Ovary (tissue), 9 donors: ENCODE data around the gene JARID2. TPM values are rescaled to one million over a fixed set of nuclear protein-coding genes. Genes with fewer than 3 reads are reported as not detected.

Experiments
- DNase-seq, 5 donors: peaks; one replicate each; pipeline ENCODE4 v3.0.0-alpha.2; 2019 to 2020
- H3K27ac ChIP-seq, 2 donors: fragments of 200-600 bp; one replicate each; pipeline versions ENCODE4 v1.5.1 to v1.8.0; 2019 to 2022
- H3K27me3 ChIP-seq: fragments of 200-600 bp; one replicate; pipeline ENCODE4 v1.8.0; 2022
- H3K36me3 ChIP-seq: fragments of 200-600 bp; sonication (generic); one replicate; pipeline ENCODE4 v1.5.1; 2019
- H3K4me1 ChIP-seq: one replicate; pipeline ENCODE4 v1.8.1; 2013; ENCODE audit warnings: mild to moderate bottlenecking, moderate library complexity; ENCODE audit not compliant: insufficient read depth
- H3K4me3 ChIP-seq: fragments of 200-600 bp; sonication (generic); one replicate; pipeline ENCODE4 v1.5.1; 2017
- H3K9me3 ChIP-seq, 2 donors: fragments of 200-600 bp in 1 of 2; sonication (generic) in 1 of 2; one replicate each; pipeline versions ENCODE4 v1.5.1 to v1.8.1; 2013 to 2019; ENCODE audit warnings: mild to moderate bottlenecking in 1 of 2, moderate library complexity in 1 of 2
- EP300 ChIP-seq: sonication (generic); formaldehyde crosslinking; IDR thresholded peaks from one replicate; pipeline ENCODE4 v1.6.1; 2017; ENCODE audit warnings: antibody characterized with exemption
- POLR2A ChIP-seq: fragments of 450-650 bp; IDR thresholded peaks from one replicate; pipeline ENCODE4 v1.6.1; 2017; ENCODE audit warnings: antibody characterized with exemption, mild to moderate bottlenecking, moderate library complexity
- WGBS, 3 donors: extraction: QIAGEN DNeasy Blood & Tissue Kit in 1 of 3; methylation state at CpG; one replicate each; pipeline versions ENCODE4 v1.1.5 to v1.1.7; 2013 to 2017; 5-methylcytosine and 5-hydroxymethylcytosine counted together
- intact Hi-C, 4 donors: fragments of 100-400 bp; cut with DNase I; formaldehyde crosslinking; loops; one replicate each; pipeline versions ENCODE4 v1.11.0 to v1.15.1; 2022 to 2023
- polyA plus RNA-seq, 2 donors: library from polyadenylated mRNA; stranded (reverse); fragments of 200-250 nt in 1 of 2; fragments of 350-450 nt in 1 of 2; fragmentation: Illumina TruSeq in 1 of 2; extraction: RNeasy Lipid Tissue Mini Kit (QIAGEN cat#74804) in 1 of 2; gene quantifications; one replicate each; pipeline ENCODE4 v1.2.3, GENCODE V29; 2013 to 2014
- total RNA-seq, 7 donors: library from RNA; depleted of rRNA in 2 of 7; stranded (reverse); fragments of >200 nt in 2 of 7; fragmentation: NEBNext Ultra II Directional in 3 of 7; extraction: Animal tissue kit (Norgen Biotek cat#: 25700) in 3 of 7; gene quantifications; one replicate each; pipeline versions ENCODE4 v1.1.0 to v1.2.4, GENCODE V29; 2016 to 2023
- TF ChIP-seq, protein P1 (sequence below), 3 donors: fragments of 450-650 bp in 2 of 3; fragments of 200-600 bp in 1 of 3; IDR thresholded peaks; one replicate each; pipeline versions ENCODE4 v1.5.1 to v1.8.0; 2016 to 2022; ENCODE audit warnings: antibody characterized with exemption in 3 of 3, mild to moderate bottlenecking in 1 of 3
- donor health status: DM: no; HTN: no; CAD: no; lungs with moderate emphysema.
- donor health status: DM: no; HTN: no; CAD: no.
- donor health status: Bipolar disorder and iron deficiency.
- donor health status: DM: yes; HTN: yes; CAD: no.
- donor health status: DM: no; HTN: no; CAD: no.
- donor health status: DM: yes; HTN: yes; CAD: no.

JARID2 gene
- total and polyA plus RNA-seq, 9 donors = 4.5 to 17.4 (median 8.7) TPM

DNA sequence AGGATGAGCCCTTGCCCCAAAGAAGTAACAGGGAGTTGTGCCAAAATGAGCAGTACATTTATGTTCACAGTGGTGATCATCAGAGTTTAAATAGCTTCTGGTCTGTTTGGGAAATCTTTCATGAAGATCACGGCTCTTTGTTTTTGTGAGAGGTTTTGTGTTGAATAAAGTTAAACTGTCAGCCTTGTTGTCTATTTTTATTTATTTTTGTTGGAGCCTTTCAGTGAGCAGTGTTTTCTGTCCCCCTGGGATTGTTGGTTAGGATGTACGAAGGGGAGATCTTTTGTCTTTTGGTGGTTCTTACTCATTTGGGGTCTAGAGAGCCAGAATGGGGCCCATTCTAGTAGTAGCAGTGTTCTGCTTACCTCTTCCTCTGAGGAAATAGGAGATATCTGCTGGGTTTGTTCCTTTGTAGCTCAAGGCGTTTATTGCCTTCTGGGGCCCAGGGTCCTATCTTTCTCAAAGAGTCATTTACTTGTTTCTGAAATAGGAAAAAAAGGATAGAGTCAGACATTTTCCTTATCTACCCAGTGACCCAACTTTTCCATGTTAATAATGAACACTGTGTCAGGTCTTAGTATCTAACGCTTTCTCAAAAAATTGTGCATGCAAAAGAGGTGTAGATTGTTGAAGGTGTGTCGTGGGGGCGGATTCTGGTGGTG lies 157.4 kb downstream of the JARID2 start:
- no peaks in the 10 kb centered on the region for H3K9me3 ChIP-seq
- no peak overlapping the region for H3K27ac ChIP-seq
- DNase-seq = no peak
- peaks cover 8% of the 10 kb centered on the region for H3K4me1 ChIP-seq
- TF ChIP-seq POLR2A = no peak
- TF ChIP-seq, protein P1, sequence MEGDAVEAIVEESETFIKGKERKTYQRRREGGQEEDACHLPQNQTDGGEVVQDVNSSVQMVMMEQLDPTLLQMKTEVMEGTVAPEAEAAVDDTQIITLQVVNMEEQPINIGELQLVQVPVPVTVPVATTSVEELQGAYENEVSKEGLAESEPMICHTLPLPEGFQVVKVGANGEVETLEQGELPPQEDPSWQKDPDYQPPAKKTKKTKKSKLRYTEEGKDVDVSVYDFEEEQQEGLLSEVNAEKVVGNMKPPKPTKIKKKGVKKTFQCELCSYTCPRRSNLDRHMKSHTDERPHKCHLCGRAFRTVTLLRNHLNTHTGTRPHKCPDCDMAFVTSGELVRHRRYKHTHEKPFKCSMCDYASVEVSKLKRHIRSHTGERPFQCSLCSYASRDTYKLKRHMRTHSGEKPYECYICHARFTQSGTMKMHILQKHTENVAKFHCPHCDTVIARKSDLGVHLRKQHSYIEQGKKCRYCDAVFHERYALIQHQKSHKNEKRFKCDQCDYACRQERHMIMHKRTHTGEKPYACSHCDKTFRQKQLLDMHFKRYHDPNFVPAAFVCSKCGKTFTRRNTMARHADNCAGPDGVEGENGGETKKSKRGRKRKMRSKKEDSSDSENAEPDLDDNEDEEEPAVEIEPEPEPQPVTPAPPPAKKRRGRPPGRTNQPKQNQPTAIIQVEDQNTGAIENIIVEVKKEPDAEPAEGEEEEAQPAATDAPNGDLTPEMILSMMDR (IDR thresholded peaks at IDR 0.05) = no peak
- no peak for TF ChIP-seq EP300
- no peaks in the 10 kb centered on the region for H3K27me3 ChIP-seq
- H3K4me3 ChIP-seq = no peak overlapping the region
- intact Hi-C loops = no loop called here
- H3K36me3 ChIP-seq = no peaks in the 10 kb centered on the region
- 92 to 94% (median 94%) methylated on average over 6 of the region's 6 CpGs for WGBS, 3 donors

DNA sequence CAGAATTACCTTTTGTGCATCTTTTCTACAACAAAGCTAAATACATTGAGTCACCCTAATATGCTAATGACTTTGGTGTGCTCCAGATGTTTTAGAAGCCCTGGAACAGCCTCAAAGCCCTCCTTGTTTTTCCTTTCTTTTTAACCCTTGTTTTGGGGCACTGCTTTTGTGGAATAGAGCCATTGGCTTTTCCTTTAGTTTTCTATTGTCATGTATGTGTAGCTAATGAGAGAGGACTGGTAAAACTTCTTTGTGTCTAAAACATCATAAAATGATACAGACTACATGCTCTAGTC lies 158.8 kb downstream of the JARID2 start:
- TF ChIP-seq POLR2A = no peak
- Histone ChIP-seq H3K4me3 (no peak overlapping the region), H3K27ac (no peak overlapping the region), H3K27me3 (no peaks in the 10 kb centered on the region), H3K36me3 (no peaks in the 10 kb centered on the region), H3K4me1 (peaks cover 6% of the 10 kb centered on the region), H3K9me3 (no peaks in the 10 kb centered on the region)
- no peak for DNase-seq
- intact Hi-C loops = no loop called here

DNA sequence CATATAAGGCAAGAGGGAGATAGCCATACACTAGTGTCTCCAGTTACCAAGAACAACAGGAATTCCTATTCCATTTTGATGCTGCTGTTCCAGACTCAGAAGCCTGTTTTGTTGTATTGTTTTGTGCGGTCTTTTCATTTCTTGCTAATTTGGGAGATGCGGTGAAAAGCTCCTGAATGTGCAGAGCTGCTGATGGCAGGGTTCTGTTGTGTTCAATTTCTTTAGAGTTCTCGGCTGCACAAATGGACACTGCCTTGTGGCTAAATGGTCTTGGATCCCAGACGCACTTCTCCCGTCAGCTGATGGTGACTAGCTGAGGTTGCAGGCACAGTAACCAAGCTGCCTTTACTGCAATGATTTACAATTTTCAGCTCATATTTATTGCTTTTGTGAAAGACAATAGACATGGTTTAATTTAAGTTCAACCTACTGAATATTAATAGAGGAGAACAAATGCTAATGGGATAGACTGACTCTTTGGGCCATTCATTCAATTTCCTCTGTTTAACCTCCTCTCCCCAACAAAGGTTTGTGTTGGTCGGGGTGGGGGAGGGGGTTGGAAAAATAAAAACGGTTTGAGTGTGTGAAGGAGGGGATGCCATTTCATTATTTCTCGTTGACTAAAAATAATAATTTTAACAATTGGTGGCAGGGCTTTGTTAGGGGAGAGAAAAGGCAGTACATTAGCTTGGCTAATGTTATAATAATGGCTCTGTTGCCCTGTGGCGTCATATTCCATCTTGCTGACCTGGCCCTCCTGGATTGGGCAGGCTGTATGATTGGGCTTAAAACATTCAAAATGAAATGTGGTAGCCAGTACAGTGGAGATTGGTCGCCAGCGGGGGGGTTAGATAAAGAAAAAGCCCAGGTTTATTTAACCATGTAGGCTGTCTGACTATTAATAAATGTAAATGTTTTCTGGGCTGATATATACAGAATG lies 159.5 kb downstream of the JARID2 start:
- Histone ChIP-seq H3K27me3 (no peaks in the 10 kb centered on the region), H3K27ac (no peak overlapping the region), H3K4me3 (no peak overlapping the region), H3K9me3 (no peaks in the 10 kb centered on the region), H3K36me3 (no peaks in the 10 kb centered on the region), H3K4me1 (peaks cover 5% of the 10 kb centered on the region)
- DNase-seq = no peak
- intact Hi-C loops = no loop called here
- no peak for TF ChIP-seq POLR2A
- no peak for TF ChIP-seq EP300
- TF ChIP-seq, protein P1 (IDR thresholded peaks at IDR 0.05) = no peak
- 91 to 92% (median 91%) methylated on average over 11 of the region's 11 CpGs for WGBS, 3 donors

DNA sequence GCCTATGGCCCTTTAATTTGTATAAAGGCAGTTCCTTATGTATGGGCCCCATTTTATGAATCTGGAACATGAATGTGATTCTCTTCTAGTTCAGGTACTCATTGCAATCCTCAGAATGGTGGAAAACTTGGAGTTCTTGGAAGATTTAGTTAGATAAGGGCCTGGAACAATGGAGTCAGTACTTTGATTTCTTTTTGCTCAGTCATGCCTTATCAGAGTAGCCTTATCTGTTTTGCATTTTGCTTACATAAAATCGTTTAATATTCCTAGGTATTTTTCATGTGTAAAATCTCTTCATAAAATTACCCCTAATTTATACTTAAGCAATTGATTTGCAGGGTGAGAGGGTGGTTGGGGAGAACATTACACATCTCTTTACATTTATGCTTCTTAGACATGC lies 160.6 kb downstream of the JARID2 start:
- WGBS, 3 donors = 10 to 37% (median 22%) methylated on average over 1 of the region's 1 CpG
- Histone ChIP-seq H3K36me3 (no peaks in the 10 kb centered on the region), H3K27ac (no peak overlapping the region), H3K4me3 (no peak overlapping the region), H3K9me3 (no peaks in the 10 kb centered on the region), H3K27me3 (no peaks in the 10 kb centered on the region), H3K4me1 (peaks cover 2% of the 10 kb centered on the region)
- TF ChIP-seq EP300 = no peak
- TF ChIP-seq, protein P1 (IDR thresholded peaks at IDR 0.05) = no peak
- no peak for TF ChIP-seq POLR2A
- no peak for DNase-seq
- intact Hi-C loops = no loop called here

DNA sequence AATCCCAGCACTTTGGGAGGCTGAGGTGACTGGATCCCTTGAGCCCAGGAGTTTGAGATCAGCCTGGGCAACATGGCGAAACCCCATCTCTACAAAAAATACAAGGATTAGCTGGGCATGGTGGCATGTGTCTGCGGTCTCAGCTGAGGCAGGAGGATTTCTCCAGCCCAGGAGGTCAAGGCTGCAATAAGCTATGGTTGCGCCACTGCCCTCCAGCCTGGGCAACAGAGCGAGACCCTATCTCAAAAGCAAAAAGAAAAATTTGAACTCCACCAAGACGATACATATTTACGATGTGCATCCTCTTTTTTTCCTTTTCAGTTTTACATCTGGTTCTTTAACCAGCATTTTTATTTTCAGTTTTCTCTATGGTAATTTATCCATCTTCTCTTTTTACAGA lies 162.1 kb downstream of the JARID2 start:
- intact Hi-C loops = no loop called here
- TF ChIP-seq POLR2A (no peak), EP300 (no peak)
- TF ChIP-seq, protein P1 (IDR thresholded peaks at IDR 0.05) = no peak
- no peak for DNase-seq

More for the DNA sequence above, 162.1 kb downstream of the JARID2 start:
- Histone ChIP-seq H3K9me3 (no peaks in the 10 kb centered on the region), H3K27me3 (no peaks in the 10 kb centered on the region), H3K4me1 (peaks cover 4% of the 10 kb centered on the region), H3K36me3 (no peaks in the 10 kb centered on the region), H3K4me3 (no peak overlapping the region), H3K27ac (no peak overlapping the region)
- 90 to 93% (median 91%) methylated on average over 6 of the region's 6 CpGs for WGBS, 3 donors
